GM12891 (cell line): ENCODE data around the gene CYBA.

ENCODE experiments used
- PAX5 ChIP-seq: IDR thresholded peaks from 2 replicates; pipeline ENCODE4 v1.6.1; 2011; ENCODE audit warnings: low read length, moderate library complexity, mild to moderate bottlenecking; ENCODE audit not compliant: insufficient read depth, severe bottlenecking
- POLR2A ChIP-seq: IDR thresholded peaks from 2 replicates; pipeline ENCODE4 v1.6.1; 2011; ENCODE audit warnings: low read depth, low read length, control low read depth
- POLR2AphosphoS5 ChIP-seq: IDR thresholded peaks from 2 replicates; pipeline ENCODE4 v1.6.1; 2011; ENCODE audit warnings: low read depth, low read length, control low read depth
- POU2F2 ChIP-seq: IDR thresholded peaks from 2 replicates; pipeline ENCODE4 v1.6.1; 2011; ENCODE audit warnings: low read depth, mild to moderate bottlenecking, control low read depth, low read length, moderate library complexity
- SPI1 ChIP-seq: IDR thresholded peaks from 2 replicates; pipeline ENCODE4 v1.6.1; 2011; ENCODE audit warnings: low read depth, low read length, control low read depth
- TAF1 ChIP-seq: IDR thresholded peaks from 2 replicates; pipeline ENCODE4 v1.6.1; 2011; ENCODE audit warnings: low read depth, low read length, control low read depth

GRCh38 chr16:88593489-88593888 lies 57.4 kb downstream of the CYBA start:
- TF ChIP-seq POLR2A, result no peak
- TF ChIP-seq POLR2AphosphoS5, result no peak
- no peak for TF ChIP-seq TAF1
- no peak for TF ChIP-seq SPI1
- no peak for TF ChIP-seq POU2F2
- no peak for TF ChIP-seq PAX5
